Activated naive CD8-positive, alpha-beta T cell treated with anti-CD3 and anti-CD28 coated beads, Interleukin-2, amount 10 ng/mL, durations not matched to agents 7 days and 5 days (primary cell): ENCODE results near the gene ZCCHC24. TPM values are rescaled to one million over a fixed set of nuclear protein-coding genes. Genes with fewer than 3 reads are reported as not detected.
"Not testable (repeated sequence)": the region's sequence is repeated elsewhere in the genome, so short reads cannot be mapped to it uniquely, and the experiment has no call there.

ENCODE experiments used
- ATAC-seq: fragments of 150-1000 bp; cut with Tn5 transposase; one replicate; pipeline ENCODE4 v1.10.0; 2021; ENCODE audit warnings: low read depth, moderate library complexity
- POLR2A ChIA-PET: fragments of 350-600 bp; sonication (Branson Sonifier 250); formaldehyde crosslinking; loops from one replicate; lab custom pipeline; 2021; ENCODE audit warnings: antibody characterized with exemption; lab: Charles Lee
- DNase-seq: peaks from one replicate; pipeline ENCODE4 v3.0.0; 2021
- H3K27ac Mint-ChIP-seq: one replicate; pipeline ENCODE4 v1.8.0; 2022; ENCODE audit warnings: mild to moderate bottlenecking, mixed read lengths
- H3K27me3 Mint-ChIP-seq: one replicate; pipeline ENCODE4 v1.8.0; 2022; ENCODE audit warnings: mild to moderate bottlenecking, moderate library complexity, mixed read lengths
- H3K36me3 Mint-ChIP-seq: one replicate; pipeline ENCODE4 v1.8.0; 2021; ENCODE audit warnings: mild to moderate bottlenecking, mixed read lengths
- H3K4me1 Mint-ChIP-seq: one replicate; pipeline ENCODE4 v1.8.0; 2021; ENCODE audit warnings: mixed read lengths
- H3K4me3 Mint-ChIP-seq: one replicate; pipeline ENCODE4 v1.8.0; 2022; ENCODE audit warnings: mild to moderate bottlenecking, moderate library complexity, mixed read lengths
- H3K9me3 Mint-ChIP-seq: one replicate; pipeline ENCODE4 v1.8.0; 2021; ENCODE audit warnings: mixed read lengths
- total RNA-seq, 2 experiments: library from RNA; stranded (reverse); gene quantifications; one replicate each; pipeline ENCODE4 v1.2.3, GENCODE V29; 2021

ZCCHC24 gene
- total RNA-seq, 2 experiments from 2014 or later, result 2.4 to 3.2 TPM

- ATAC-seq (no peak), DNase-seq (no peak)
- POLR2A ChIA-PET, result no interaction called here
- H3K4me3 Mint-ChIP-seq, result no peak overlapping the region
- peaks cover 20% of the 10 kb centered on the region for H3K4me1 Mint-ChIP-seq
- no peak overlapping the region for H3K27ac Mint-ChIP-seq
- no peaks in the 10 kb centered on the region for H3K9me3 Mint-ChIP-seq
- H3K27me3 Mint-ChIP-seq, result peaks cover 29% of the 10 kb centered on the region
- H3K36me3 Mint-ChIP-seq, result no peaks in the 10 kb centered on the region
Measured at GRCh38 chr10:79447911-79448731, 2.7 kb upstream of the ZCCHC24 start.

- H3K27ac Mint-ChIP-seq, ATAC-seq, DNase-seq, H3K9me3 Mint-ChIP-seq, POLR2A ChIA-PET, H3K36me3 Mint-ChIP-seq: not testable (repeated sequence)
- Mint-ChIP-seq H3K4me3 (peak overlapping the region; percentile 90), H3K27me3 (peaks cover 31% of the 10 kb centered on the region), H3K4me1 (peaks cover 20% of the 10 kb centered on the region)
Measured at GRCh38 chr10:79447249-79447648, 1.8 kb upstream of the ZCCHC24 start.

- Mint-ChIP-seq H3K27ac (no peak overlapping the region), H3K4me3 (peak overlapping the region; percentile 90), H3K4me1 (peaks cover 20% of the 10 kb centered on the region), H3K27me3 (peaks cover 27% of the 10 kb centered on the region), H3K36me3 (no peaks in the 10 kb centered on the region), H3K9me3 (no peaks in the 10 kb centered on the region)
- no peak for DNase-seq
- POLR2A ChIA-PET, result interaction anchor here (1.9 kb wide), 1 partner anchor 99 kb away, joined by 5 read pairs; no protein-coding TSS in a partner anchor
- ATAC-seq, result no peak
Measured at GRCh38 chr10:79446758-79447084, 1.3 kb upstream of the ZCCHC24 start.

- ATAC-seq (peak; percentile 1), DNase-seq (peak; percentile 54)
- Mint-ChIP-seq H3K4me3 (peak overlapping the region; percentile 90), H3K4me1 (peaks cover 20% of the 10 kb centered on the region), H3K9me3 (no peaks in the 10 kb centered on the region), H3K36me3 (no peaks in the 10 kb centered on the region), H3K27ac (peak overlapping the region; percentile 63), H3K27me3 (peaks cover 27% of the 10 kb centered on the region)
- POLR2A ChIA-PET, result interaction anchor here (1.7 to 1.9 kb wide), 2 partner anchors 16 to 98 kb away, joined by 3 to 5 read pairs; no protein-coding TSS in a partner anchor
Measured at GRCh38 chr10:79445977-79446757, 743 bp upstream of the ZCCHC24 start.

GRCh38 chr10:79444199-79445119 is 965 bp downstream of the ZCCHC24 start:
- H3K4me3 Mint-ChIP-seq, result peak overlapping the region; percentile 91
- POLR2A ChIA-PET, result interaction anchor here (0.6 to 1.9 kb wide), 6 partner anchors 10 to 351 kb away, joined by 3 to 5 read pairs (median 4); no protein-coding TSS in a partner anchor
- no peaks in the 10 kb centered on the region for H3K36me3 Mint-ChIP-seq
- H3K4me1 Mint-ChIP-seq, result peaks cover 20% of the 10 kb centered on the region
- H3K27me3 Mint-ChIP-seq, result peaks cover 35% of the 10 kb centered on the region
- peak; percentile 78 for DNase-seq
- H3K9me3 Mint-ChIP-seq, result no peaks in the 10 kb centered on the region
- ATAC-seq, result peak; percentile 39
- peak overlapping the region; percentile 80 for H3K27ac Mint-ChIP-seq

GRCh38 chr10:79443338-79444198 is 1.9 kb downstream of the ZCCHC24 start:
- Mint-ChIP-seq H3K27ac (no peak overlapping the region), H3K4me1 (peaks cover 20% of the 10 kb centered on the region), H3K27me3 (peaks cover 34% of the 10 kb centered on the region), H3K4me3 (peak overlapping the region; percentile 91), H3K36me3 (no peaks in the 10 kb centered on the region), H3K9me3 (no peaks in the 10 kb centered on the region)
- ATAC-seq, result no peak
- DNase-seq, result no peak
- POLR2A ChIA-PET, result no interaction called here

GRCh38 chr10:79442171-79443040 is 3.0 kb downstream of the ZCCHC24 start:
- Mint-ChIP-seq H3K9me3 (no peaks in the 10 kb centered on the region), H3K4me3 (no peak overlapping the region), H3K27me3 (peaks cover 24% of the 10 kb centered on the region), H3K36me3 (no peaks in the 10 kb centered on the region), H3K4me1 (peaks cover 20% of the 10 kb centered on the region), H3K27ac (no peak overlapping the region)
- ATAC-seq (no peak), DNase-seq (no peak)
- POLR2A ChIA-PET, result no interaction called here

- no peak for ATAC-seq
- H3K4me3 Mint-ChIP-seq, result no peak overlapping the region
- H3K4me1 Mint-ChIP-seq, result peaks cover 17% of the 10 kb centered on the region
- H3K27ac Mint-ChIP-seq, result no peak overlapping the region
- H3K27me3 Mint-ChIP-seq, result peaks cover 15% of the 10 kb centered on the region
- no peaks in the 10 kb centered on the region for H3K36me3 Mint-ChIP-seq
- DNase-seq, result no peak
- POLR2A ChIA-PET, result no interaction called here
- H3K9me3 Mint-ChIP-seq, result no peaks in the 10 kb centered on the region
Measured at GRCh38 chr10:79441433-79441832, 4.0 kb downstream of the ZCCHC24 start.

GRCh38 chr10:79440281-79440680 is 5.1 kb downstream of the ZCCHC24 start:
- H3K9me3 Mint-ChIP-seq, result no peaks in the 10 kb centered on the region
- no peaks in the 10 kb centered on the region for H3K36me3 Mint-ChIP-seq
- DNase-seq (peak; percentile 17), ATAC-seq (no peak)
- peaks cover 13% of the 10 kb centered on the region for H3K27me3 Mint-ChIP-seq
- no peak overlapping the region for H3K27ac Mint-ChIP-seq
- POLR2A ChIA-PET, result no interaction called here
- peaks cover 13% of the 10 kb centered on the region for H3K4me1 Mint-ChIP-seq
- H3K4me3 Mint-ChIP-seq, result no peak overlapping the region

- Mint-ChIP-seq H3K27me3 (peaks cover 13% of the 10 kb centered on the region), H3K27ac (no peak overlapping the region), H3K9me3 (no peaks in the 10 kb centered on the region), H3K36me3 (no peaks in the 10 kb centered on the region), H3K4me3 (no peak overlapping the region), H3K4me1 (peaks cover 11% of the 10 kb centered on the region)
- POLR2A ChIA-PET, result no interaction called here
- ATAC-seq, result no peak
- DNase-seq, result peak; percentile 15
Measured at GRCh38 chr10:79438699-79439085, 6.7 kb downstream of the ZCCHC24 start.

GRCh38 chr10:79438021-79438698 is 7.3 kb downstream of the ZCCHC24 start:
- Mint-ChIP-seq H3K4me1 (peaks cover 7% of the 10 kb centered on the region), H3K4me3 (no peak overlapping the region), H3K27me3 (peaks cover 13% of the 10 kb centered on the region), H3K36me3 (no peaks in the 10 kb centered on the region), H3K9me3 (no peaks in the 10 kb centered on the region), H3K27ac (no peak overlapping the region)
- DNase-seq, result peak; percentile 14
- POLR2A ChIA-PET, result no interaction called here
- ATAC-seq, result no peak
